ENCODE results near the gene HOXA9. TPM values are rescaled to one million over a fixed set of nuclear protein-coding genes. Genes with fewer than 3 reads are reported as not detected.
A peak's percentile ranks its signal among the peaks of the same experiment; 100 is the strongest.

The HOXA9 gene
- total RNA-seq, 4 donors from 2014 or later = 0.63 to 1.9 (median 0.67) TPM; not detected in 1

- Histone ChIP-seq H3K4me1 (peaks cover 0 to 4% of the 10 kb centered on the region in 2 donors), H3K36me3 (no peaks in the 10 kb centered on the region), H3K9me3 (no peaks in the 10 kb centered on the region), H3K4me3 (replicated peaks in 1 of 3) (no peak overlapping the region), H3K27ac (peak overlapping the region in 1 of 3 donors; percentile 80), H3K27me3 (peaks cover 32% of the 10 kb centered on the region)
- DNase-seq = no peak
- TF ChIP-seq CTCF (IDR thresholded peaks at IDR 0.05) (no peak), POLR2A (IDR thresholded peaks at IDR 0.05) (no peak)
- intact Hi-C loops (cut with DNase I) = no loop called here
- WGBS, 2 donors = 23 to 31% methylated on average over 3 of the region's 3 CpGs
These were observed 46.8 kb downstream of the HOXA9 start for GRCh38 chr7:27118580-27118979.

GRCh38 chr7:27117887-27118491 is 47.3 kb downstream of the HOXA9 start:
- WGBS, 2 donors = 8 to 16% methylated on average over 19 of the region's 19 CpGs
- no peaks in the 10 kb centered on the region for H3K36me3 ChIP-seq
- peaks cover 36% of the 10 kb centered on the region for H3K27me3 ChIP-seq
- peak overlapping the region; percentile 23 to 80 (median 52) for H3K27ac ChIP-seq
- intact Hi-C loops (cut with DNase I) = no loop called here
- H3K4me1 ChIP-seq = peaks cover 0 to 4% of the 10 kb centered on the region in 2 donors
- DNase-seq = no peak
- H3K9me3 ChIP-seq = no peaks in the 10 kb centered on the region
- TF ChIP-seq POLR2A (IDR thresholded peaks at IDR 0.05) = no peak
- no peak for TF ChIP-seq CTCF (IDR thresholded peaks at IDR 0.05)
- peak overlapping the region in 1 of 3 donors; percentile 8 for H3K4me3 ChIP-seq (replicated peaks in 1 of 3)

- H3K27ac ChIP-seq = peak overlapping the region; percentile 52 to 80 (median 71)
- 16 to 18% methylated on average over 12 of the region's 12 CpGs for WGBS, 2 donors
- intact Hi-C loops (cut with DNase I) = no loop called here
- no peak for DNase-seq
- no peaks in the 10 kb centered on the region for H3K9me3 ChIP-seq
- peaks cover 0 to 4% of the 10 kb centered on the region in 2 donors for H3K4me1 ChIP-seq
- H3K36me3 ChIP-seq = no peaks in the 10 kb centered on the region
- H3K27me3 ChIP-seq = peaks cover 36% of the 10 kb centered on the region
- TF ChIP-seq CTCF (IDR thresholded peaks at IDR 0.05) (no peak), POLR2A (IDR thresholded peaks at IDR 0.05) (no peak)
- peak overlapping the region in 1 of 3 donors; percentile 8 for H3K4me3 ChIP-seq (replicated peaks in 1 of 3)
These were observed 48.1 kb downstream of the HOXA9 start for GRCh38 chr7:27116962-27117886.

GRCh38 chr7:27116031-27116961 is 49.0 kb downstream of the HOXA9 start:
- H3K4me1 ChIP-seq = peaks cover 0 to 4% of the 10 kb centered on the region in 2 donors
- TF ChIP-seq CTCF (IDR thresholded peaks at IDR 0.05) = no peak
- intact Hi-C loops (cut with DNase I) = no loop called here
- peak overlapping the region in 2 of 3 donors; percentile 1 to 28 for H3K4me3 ChIP-seq (replicated peaks in 1 of 3)
- no peaks in the 10 kb centered on the region for H3K36me3 ChIP-seq
- no peaks in the 10 kb centered on the region for H3K9me3 ChIP-seq
- WGBS, 2 donors = 14 to 25% methylated on average over 20 of the region's 20 CpGs
- H3K27me3 ChIP-seq = peaks cover 36% of the 10 kb centered on the region
- DNase-seq = no peak
- H3K27ac ChIP-seq = peak overlapping the region; percentile 71 to 81 (median 80)
